HUES6 (cell line): ENCODE results near the gene SUPT6H.

Experiments used
- H3K27ac ChIP-seq: 2 replicates; pipeline ENCODE4 v1.7.0; 2013; ENCODE audit warnings: low read depth, mild to moderate bottlenecking, low read length, inconsistent platforms
- H3K27me3 ChIP-seq: 2 replicates; pipeline ENCODE4 v1.6.1; 2013; ENCODE audit warnings: low read length; ENCODE audit not compliant: control insufficient read depth, insufficient read depth
- H3K36me3 ChIP-seq: 2 replicates; pipeline ENCODE4 v1.6.1; 2013; ENCODE audit warnings: low read length; ENCODE audit not compliant: control insufficient read depth, insufficient read depth
- H3K4me1 ChIP-seq: 2 replicates; pipeline ENCODE4 v1.6.1; 2013; ENCODE audit warnings: low read length; ENCODE audit not compliant: control insufficient read depth, insufficient read depth
- H3K4me3 ChIP-seq: 2 replicates; pipeline ENCODE4 v1.5.1; 2013; ENCODE audit warnings: low read depth, low read length
- H3K9ac ChIP-seq: one replicate; pipeline ENCODE4 v1.6.1; 2013; ENCODE audit warnings: mild to moderate bottlenecking, low read length
- H3K9me3 ChIP-seq: 2 replicates; pipeline ENCODE4 v1.6.1; 2013; ENCODE audit warnings: low read depth, low read length; ENCODE audit not compliant: control insufficient read depth, insufficient read depth

The SUPT6H gene

GRCh38 chr17:28712032-28712704 lies 50.2 kb downstream of the SUPT6H start:
- no peaks in the 10 kb centered on the region for H3K27me3 ChIP-seq
- peak overlapping the region; percentile 90 for H3K9ac ChIP-seq
- peak overlapping the region; percentile 90; the same call in 1 of the 2 replicates for H3K27ac ChIP-seq
- peaks cover 22% of the 10 kb centered on the region for H3K4me1 ChIP-seq
- peaks cover 30% of the 10 kb centered on the region for H3K36me3 ChIP-seq
- H3K4me3 ChIP-seq = peak overlapping the region; percentile 82
- no peaks in the 10 kb centered on the region for H3K9me3 ChIP-seq

- Histone ChIP-seq H3K27ac (no peak overlapping the region), H3K4me1 (peaks cover 18% of the 10 kb centered on the region), H3K4me3 (peak overlapping the region; percentile 82), H3K9me3 (no peaks in the 10 kb centered on the region), H3K27me3 (no peaks in the 10 kb centered on the region), H3K36me3 (peaks cover 30% of the 10 kb centered on the region), H3K9ac (no peak overlapping the region)
Measured at GRCh38 chr17:28712705-28713415, 50.9 kb downstream of the SUPT6H start.

- Histone ChIP-seq H3K27me3 (no peaks in the 10 kb centered on the region), H3K9ac (no peak overlapping the region)
Measured at GRCh38 chr17:28714281-28714680, 52.3 kb downstream of the SUPT6H start.

GRCh38 chr17:28715217-28715616 lies 53.2 kb downstream of the SUPT6H start:
- H3K9ac ChIP-seq = no peak overlapping the region
- no peak overlapping the region for H3K27ac ChIP-seq
- no peaks in the 10 kb centered on the region for H3K27me3 ChIP-seq
- peaks cover 34% of the 10 kb centered on the region for H3K36me3 ChIP-seq
- H3K4me1 ChIP-seq = peaks cover 25% of the 10 kb centered on the region
- no peaks in the 10 kb centered on the region for H3K9me3 ChIP-seq
- H3K4me3 ChIP-seq = no peak overlapping the region; the same call in 1 of the 2 replicates

More at GRCh38 chr17:28714281-28714680, 52.3 kb downstream of the SUPT6H start:
- no peak overlapping the region for H3K27ac ChIP-seq
- H3K4me3 ChIP-seq = no peak overlapping the region
- H3K36me3 ChIP-seq = peaks cover 30% of the 10 kb centered on the region
- H3K9me3 ChIP-seq = no peaks in the 10 kb centered on the region
- peaks cover 25% of the 10 kb centered on the region for H3K4me1 ChIP-seq

GRCh38 chr17:28716740-28717577 lies 55.0 kb downstream of the SUPT6H start:
- peak overlapping the region; percentile 96 for H3K27ac ChIP-seq
- peak overlapping the region; percentile 90 for H3K9ac ChIP-seq
- H3K4me3 ChIP-seq = peak overlapping the region; percentile 74
- H3K4me1 ChIP-seq = peaks cover 31% of the 10 kb centered on the region
- H3K27me3 ChIP-seq = no peaks in the 10 kb centered on the region
- H3K36me3 ChIP-seq = peaks cover 51% of the 10 kb centered on the region
- no peaks in the 10 kb centered on the region for H3K9me3 ChIP-seq

- Histone ChIP-seq H3K9ac (peak within 1 kb of the TSS; percentile 90), H3K27me3 (no peaks in the 10 kb centered on the region), H3K27ac (peak within 1 kb of the TSS; percentile 96), H3K4me1 (peaks cover 32% of the 10 kb centered on the region), H3K4me3 (peak within 1 kb of the TSS; percentile 74), H3K9me3 (no peaks in the 10 kb centered on the region), H3K36me3 (peaks cover 57% of the 10 kb centered on the region)
Measured at GRCh38 chr17:28717578-28718332, 55.8 kb downstream of the SUPT6H start, which contains the start of gene RAB34. Gene RAB34, minus strand, starts transcription at chr17:28717868. Its CDS starts 602 bp downstream, at chr17:28717266.

GRCh38 chr17:28718333-28719020 lies 56.5 kb downstream of the SUPT6H start:
- peaks cover 29% of the 10 kb centered on the region for H3K4me1 ChIP-seq
- H3K36me3 ChIP-seq = peaks cover 60% of the 10 kb centered on the region

GRCh38 chr17:28719021-28719433 lies 57.0 kb downstream of the SUPT6H start:
- Histone ChIP-seq H3K9ac (peak overlapping the region; percentile 90), H3K4me3 (peak overlapping the region; percentile 74), H3K36me3 (peaks cover 62% of the 10 kb centered on the region), H3K9me3 (no peaks in the 10 kb centered on the region), H3K4me1 (peaks cover 29% of the 10 kb centered on the region), H3K27ac (peak overlapping the region; percentile 88), H3K27me3 (no peaks in the 10 kb centered on the region)

More at GRCh38 chr17:28718333-28719020, 56.5 kb downstream of the SUPT6H start:
- Histone ChIP-seq H3K27me3 (no peaks in the 10 kb centered on the region), H3K27ac (peak overlapping the region; percentile 83), H3K9me3 (no peaks in the 10 kb centered on the region), H3K4me3 (peak overlapping the region; percentile 74), H3K9ac (peak overlapping the region; percentile 90)

- peak overlapping the region; percentile 74 for H3K4me3 ChIP-seq
- H3K9me3 ChIP-seq = no peaks in the 10 kb centered on the region
- peaks cover 55% of the 10 kb centered on the region for H3K36me3 ChIP-seq
- peaks cover 29% of the 10 kb centered on the region for H3K4me1 ChIP-seq
- H3K27ac ChIP-seq = peak overlapping the region; percentile 88
- H3K27me3 ChIP-seq = no peaks in the 10 kb centered on the region
- peak overlapping the region; percentile 90 for H3K9ac ChIP-seq
Measured at GRCh38 chr17:28720247-28720996, 58.4 kb downstream of the SUPT6H start.
